ENCODE measurements around the gene ZEB2. TPM values are rescaled to one million over a fixed set of nuclear protein-coding genes. Genes with fewer than 3 reads are reported as not detected.

Gene ZEB2
- total RNA-seq, 1 experiment from 2014 or later = 1.1 TPM

DNA sequence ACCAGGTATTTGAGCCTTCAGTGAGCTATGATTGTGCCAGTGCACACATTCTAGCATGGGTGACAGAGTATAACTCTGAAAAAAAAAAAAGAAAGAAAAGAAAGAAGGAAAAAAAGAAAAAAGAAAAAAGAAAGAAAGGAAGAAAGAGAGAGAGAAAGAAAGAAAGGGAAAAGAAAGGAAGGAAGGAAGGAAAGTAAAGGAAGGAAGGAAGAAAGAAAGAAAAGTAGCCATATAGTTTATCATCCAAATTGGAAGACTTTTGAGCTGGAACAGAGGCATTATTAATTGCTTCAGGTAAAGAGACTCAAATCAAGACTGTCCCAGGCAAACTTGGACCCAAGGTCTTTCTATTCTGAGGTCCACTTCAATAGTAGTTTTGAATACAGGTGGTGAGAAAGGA, 32.9 kb upstream of the ZEB2 start:
- in situ Hi-C loops (cut with HindIII; ENCODE audit: low pct_unique_long_range_greater_than_20kb, low sequenced_read_pairs) = no loop called here
- ChIA-PET CTCF (no interaction called here), POLR2A (no interaction called here)
- intact Hi-C loops (cut with micrococcal nuclease; ENCODE audit: unreplicated experiment) = no loop called here
- Histone ChIP-seq H3K27me3 (ENCODE audit: control insufficient read depth, insufficient read depth, low read length) (no peaks in the 10 kb centered on the region), H3K4me1 (ENCODE audit: control insufficient read depth, insufficient read depth, low read length) (no peaks in the 10 kb centered on the region), H3K36me3 (ENCODE audit: control insufficient read depth, insufficient read depth, low read length) (no peaks in the 10 kb centered on the region), H3K27ac (ENCODE audit: low read length) (no peak overlapping the region), H3K4me3 (ENCODE audit: low read depth in 2 of 2, low read length in 2 of 2) (no peak overlapping the region), H3K9me3 (ENCODE audit: control insufficient read depth, insufficient read depth, low read depth, low read length) (no peaks in the 10 kb centered on the region)
- BruUV-seq (replicated peaks) = no TSS peak
- DNase-seq (ENCODE audit: low read depth, low spot score) (no peak), ATAC-seq (no peak)
- TF ChIP-seq, protein P1, sequence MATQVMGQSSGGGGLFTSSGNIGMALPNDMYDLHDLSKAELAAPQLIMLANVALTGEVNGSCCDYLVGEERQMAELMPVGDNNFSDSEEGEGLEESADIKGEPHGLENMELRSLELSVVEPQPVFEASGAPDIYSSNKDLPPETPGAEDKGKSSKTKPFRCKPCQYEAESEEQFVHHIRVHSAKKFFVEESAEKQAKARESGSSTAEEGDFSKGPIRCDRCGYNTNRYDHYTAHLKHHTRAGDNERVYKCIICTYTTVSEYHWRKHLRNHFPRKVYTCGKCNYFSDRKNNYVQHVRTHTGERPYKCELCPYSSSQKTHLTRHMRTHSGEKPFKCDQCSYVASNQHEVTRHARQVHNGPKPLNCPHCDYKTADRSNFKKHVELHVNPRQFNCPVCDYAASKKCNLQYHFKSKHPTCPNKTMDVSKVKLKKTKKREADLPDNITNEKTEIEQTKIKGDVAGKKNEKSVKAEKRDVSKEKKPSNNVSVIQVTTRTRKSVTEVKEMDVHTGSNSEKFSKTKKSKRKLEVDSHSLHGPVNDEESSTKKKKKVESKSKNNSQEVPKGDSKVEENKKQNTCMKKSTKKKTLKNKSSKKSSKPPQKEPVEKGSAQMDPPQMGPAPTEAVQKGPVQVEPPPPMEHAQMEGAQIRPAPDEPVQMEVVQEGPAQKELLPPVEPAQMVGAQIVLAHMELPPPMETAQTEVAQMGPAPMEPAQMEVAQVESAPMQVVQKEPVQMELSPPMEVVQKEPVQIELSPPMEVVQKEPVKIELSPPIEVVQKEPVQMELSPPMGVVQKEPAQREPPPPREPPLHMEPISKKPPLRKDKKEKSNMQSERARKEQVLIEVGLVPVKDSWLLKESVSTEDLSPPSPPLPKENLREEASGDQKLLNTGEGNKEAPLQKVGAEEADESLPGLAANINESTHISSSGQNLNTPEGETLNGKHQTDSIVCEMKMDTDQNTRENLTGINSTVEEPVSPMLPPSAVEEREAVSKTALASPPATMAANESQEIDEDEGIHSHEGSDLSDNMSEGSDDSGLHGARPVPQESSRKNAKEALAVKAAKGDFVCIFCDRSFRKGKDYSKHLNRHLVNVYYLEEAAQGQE (IDR thresholded peaks at IDR 0.05; ENCODE audit: insufficient read depth in 1 of 2, low read depth in 2 of 2, low read length in 1 of 2) = no peak
- TF ChIP-seq SIN3A (IDR thresholded peaks at IDR 0.05; ENCODE audit: borderline replicate concordance, insufficient read depth, low read depth, low read length) = no peak
- TF ChIP-seq, protein P2, sequence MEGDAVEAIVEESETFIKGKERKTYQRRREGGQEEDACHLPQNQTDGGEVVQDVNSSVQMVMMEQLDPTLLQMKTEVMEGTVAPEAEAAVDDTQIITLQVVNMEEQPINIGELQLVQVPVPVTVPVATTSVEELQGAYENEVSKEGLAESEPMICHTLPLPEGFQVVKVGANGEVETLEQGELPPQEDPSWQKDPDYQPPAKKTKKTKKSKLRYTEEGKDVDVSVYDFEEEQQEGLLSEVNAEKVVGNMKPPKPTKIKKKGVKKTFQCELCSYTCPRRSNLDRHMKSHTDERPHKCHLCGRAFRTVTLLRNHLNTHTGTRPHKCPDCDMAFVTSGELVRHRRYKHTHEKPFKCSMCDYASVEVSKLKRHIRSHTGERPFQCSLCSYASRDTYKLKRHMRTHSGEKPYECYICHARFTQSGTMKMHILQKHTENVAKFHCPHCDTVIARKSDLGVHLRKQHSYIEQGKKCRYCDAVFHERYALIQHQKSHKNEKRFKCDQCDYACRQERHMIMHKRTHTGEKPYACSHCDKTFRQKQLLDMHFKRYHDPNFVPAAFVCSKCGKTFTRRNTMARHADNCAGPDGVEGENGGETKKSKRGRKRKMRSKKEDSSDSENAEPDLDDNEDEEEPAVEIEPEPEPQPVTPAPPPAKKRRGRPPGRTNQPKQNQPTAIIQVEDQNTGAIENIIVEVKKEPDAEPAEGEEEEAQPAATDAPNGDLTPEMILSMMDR (IDR thresholded peaks at IDR 0.05) = no peak
- TF ChIP-seq POLR2AphosphoS5 (IDR thresholded peaks at IDR 0.05; ENCODE audit: low read depth, low read length) = no peak
- no peak for TF ChIP-seq TCF7L2 (IDR thresholded peaks at IDR 0.05; ENCODE audit: low read depth, low read length)

DNA sequence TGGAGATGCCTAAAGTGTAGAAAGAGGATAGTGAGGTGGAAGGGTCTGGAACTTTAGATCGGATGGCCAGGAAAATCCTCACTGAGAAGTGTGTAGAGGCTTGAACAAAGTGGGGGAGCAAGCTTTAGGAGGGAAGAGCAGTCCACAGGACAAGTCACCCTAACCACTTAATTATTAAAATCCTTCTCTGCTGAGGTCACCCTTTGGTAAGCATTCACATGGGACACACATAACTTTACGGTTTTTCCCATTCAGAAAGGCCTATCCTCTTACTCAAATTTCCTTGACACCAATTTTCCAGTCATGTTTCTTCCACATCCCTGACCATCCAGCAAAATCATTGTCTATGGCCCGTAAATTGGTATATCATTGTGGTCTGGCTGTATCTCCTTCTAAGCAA, 31.0 kb upstream of the ZEB2 start:
- no peak for TF ChIP-seq TCF7L2 (IDR thresholded peaks at IDR 0.05; ENCODE audit: low read depth, low read length)
- TF ChIP-seq, protein P2 (IDR thresholded peaks at IDR 0.05) = no peak
- no peak for TF ChIP-seq POLR2AphosphoS5 (IDR thresholded peaks at IDR 0.05; ENCODE audit: low read depth, low read length)
- TF ChIP-seq, protein P1 (IDR thresholded peaks at IDR 0.05; ENCODE audit: insufficient read depth in 1 of 2, low read depth in 2 of 2, low read length in 1 of 2) = no peak
- no peak for TF ChIP-seq SIN3A (IDR thresholded peaks at IDR 0.05; ENCODE audit: borderline replicate concordance, insufficient read depth, low read depth, low read length)
- no peak for ATAC-seq
- no peaks in the 10 kb centered on the region for H3K9me3 ChIP-seq (ENCODE audit: control insufficient read depth, insufficient read depth, low read depth, low read length)
- intact Hi-C loops (cut with micrococcal nuclease; ENCODE audit: unreplicated experiment) (no loop called here), in situ Hi-C loops (cut with HindIII; ENCODE audit: low pct_unique_long_range_greater_than_20kb, low sequenced_read_pairs) (no loop called here)
- ChIA-PET POLR2A (no interaction called here), CTCF (no interaction called here)
- BruUV-seq (replicated peaks) = no TSS peak
- no peaks in the 10 kb centered on the region for H3K36me3 ChIP-seq (ENCODE audit: control insufficient read depth, insufficient read depth, low read length)
- no peaks in the 10 kb centered on the region for H3K27me3 ChIP-seq (ENCODE audit: control insufficient read depth, insufficient read depth, low read length)
- no peak overlapping the region for H3K4me3 ChIP-seq (ENCODE audit: low read depth in 2 of 2, low read length in 2 of 2)
- no peak for DNase-seq (ENCODE audit: low read depth, low spot score)
- H3K27ac ChIP-seq (ENCODE audit: low read length) = no peak overlapping the region
- no peaks in the 10 kb centered on the region for H3K4me1 ChIP-seq (ENCODE audit: control insufficient read depth, insufficient read depth, low read length)

Data from Panc1 (cell line).